Right cardiac atrium (tissue), 5 donors: Measurements from ENCODE around the gene MIF4GD. TPM values are rescaled to one million over a fixed set of nuclear protein-coding genes. Genes with fewer than 3 reads are reported as not detected.

ENCODE experiments used
- ATAC-seq, 2 donors: fragments of 200-7000 bp; cut with Tn5 transposase; one replicate each; pipeline versions ENCODE4 v1.8.0 to v1.9.1; 2020; ENCODE audit warnings: moderate library complexity in 2 of 2, mild to moderate bottlenecking in 1 of 2
- DNase-seq, 3 donors: peaks; one replicate each; pipeline ENCODE4 v3.0.0-alpha.2; 2020
- H3K27ac ChIP-seq: one replicate; pipeline ENCODE4 v1.5.1; 2013; ENCODE audit warnings: mild to moderate bottlenecking, low read length, control low read depth, moderate library complexity
- H3K27me3 ChIP-seq: one replicate; pipeline ENCODE4 v1.6.1; 2013; ENCODE audit not compliant: control insufficient read depth, insufficient read depth
- H3K4me1 ChIP-seq: one replicate; pipeline ENCODE4 v1.6.1; 2013; ENCODE audit warnings: low read length; ENCODE audit not compliant: control insufficient read depth, insufficient read depth
- H3K4me3 ChIP-seq: one replicate; pipeline ENCODE4 v1.5.1; 2013; ENCODE audit warnings: low read length, control low read depth
- H3K9me3 ChIP-seq: one replicate; pipeline ENCODE4 v1.6.1; 2013; ENCODE audit warnings: low read length; ENCODE audit not compliant: control insufficient read depth
- WGBS: extraction: QIAGEN DNeasy Blood & Tissue Kit; methylation state at CpG from one replicate; pipeline ENCODE4 v1.1.7; 2013; 5-methylcytosine and 5-hydroxymethylcytosine counted together
- intact Hi-C, 4 donors: fragments of 100-400 bp; cut with DNase I; formaldehyde crosslinking; loops; one replicate each; pipeline versions ENCODE4 v1.11.0 to v1.14.0; 2022 to 2023
- long read RNA-seq, 4 donors: library from polyadenylated mRNA; unstranded; transcript quantifications; one replicate each; pipeline ENCODE4 v2.0.0, GENCODE V29; 2020 to 2021
- polyA plus RNA-seq: library from polyadenylated mRNA; stranded (reverse); fragments of 200-250 nt; gene quantifications from one replicate; pipeline ENCODE4 v1.2.3, GENCODE V29; 2013
- total RNA-seq, 4 donors: library from RNA; stranded (reverse); fragmentation: NEBNext Ultra II Directional; extraction: Animal tissue kit (Norgen Biotek cat#: 25700); gene quantifications; one replicate each; pipeline ENCODE4 v1.2.1, GENCODE V29; 2021
- donor health status: healthy with polysubstance abuse.
- donor health status: DM: no; HTN: yes; CAD: no.
- donor health status: DM: no; HTN: no; CAD: no.
- donor health status: DM: no; HTN: yes; CAD: no; lungs with severe emphysema.
- donor health status: DM: yes; HTN: yes; CAD: no.

Gene MIF4GD, protein sequence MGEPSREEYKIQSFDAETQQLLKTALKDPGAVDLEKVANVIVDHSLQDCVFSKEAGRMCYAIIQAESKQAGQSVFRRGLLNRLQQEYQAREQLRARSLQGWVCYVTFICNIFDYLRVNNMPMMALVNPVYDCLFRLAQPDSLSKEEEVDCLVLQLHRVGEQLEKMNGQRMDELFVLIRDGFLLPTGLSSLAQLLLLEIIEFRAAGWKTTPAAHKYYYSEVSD
- 10 to 100 TPM; 15.1 to 20.5 (median 17.8) TPM for total RNA-seq
- 14.6 TPM for polyA plus RNA-seq
- long read RNA-seq, donor 1, transcript MIF4GD-202 (6 exons, 1,306 nt), result major isoform, 11 of 28 reads
- long read RNA-seq, donor 1, partial matches to known transcripts, result 5 of 28 reads
- long read RNA-seq, donor 1, other reads (novel, unspliced or antisense), result 6 of 28 reads
- long read RNA-seq, donor 2, transcript MIF4GD-202 (6 exons, 1,306 nt), result major isoform, 13 of 23 reads
- long read RNA-seq, donor 2, partial matches to known transcripts, result 4 of 23 reads
- long read RNA-seq, donor 2, other reads (novel, unspliced or antisense), result 3 of 23 reads
- long read RNA-seq, donor 3, transcript MIF4GD-208 (7 exons, 1,419 nt), result minor isoform, 8 of 39 reads
- long read RNA-seq, donor 3, transcript MIF4GD-202 (6 exons, 1,306 nt), result major isoform, 21 of 39 reads
- long read RNA-seq, donor 3, partial matches to known transcripts, result 4 of 39 reads
- long read RNA-seq, donor 3, other reads (novel, unspliced or antisense), result 3 of 39 reads
- long read RNA-seq, donor 4, transcript MIF4GD-202 (6 exons, 1,306 nt), result major isoform, 15 of 36 reads
- long read RNA-seq, donor 4, partial matches to known transcripts, result 5 of 36 reads
- long read RNA-seq, donor 4, other reads (novel, unspliced or antisense), result 7 of 36 reads

DNA sequence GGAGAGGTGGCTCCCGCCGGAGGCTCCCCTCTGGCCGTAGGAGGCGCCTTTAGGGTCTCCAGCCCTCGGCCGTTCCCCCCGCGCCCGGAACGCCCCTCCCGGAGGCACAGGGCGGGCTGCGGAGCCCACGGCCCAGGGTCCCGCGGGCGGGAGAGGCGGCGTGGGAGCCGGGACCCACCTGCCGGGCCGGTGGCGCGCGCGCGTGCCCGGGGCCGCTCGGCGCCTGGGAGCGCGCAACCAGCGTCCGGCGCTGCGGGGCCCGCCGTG lies at the start of gene MIF4GD:
MIF4GD (minus strand) TSS at position 266 of the 267 bp plus-strand sequence. CDS start 1,036 bp downstream, outside the sequence.
- peak within 1 kb of the TSS; percentile 83 for H3K4me3 ChIP-seq
- ATAC-seq, result no peak
- peak within 1 kb of the TSS; percentile 92 for H3K27ac ChIP-seq
- no peaks in the 10 kb centered on the region for H3K9me3 ChIP-seq
- 1% methylated on average over 39 of the region's 39 CpGs for WGBS
- no peak for DNase-seq
- peaks cover 6% of the 10 kb centered on the region for H3K4me1 ChIP-seq
- H3K27me3 ChIP-seq, result no peaks in the 10 kb centered on the region
- intact Hi-C loops, result no loop called here

DNA sequence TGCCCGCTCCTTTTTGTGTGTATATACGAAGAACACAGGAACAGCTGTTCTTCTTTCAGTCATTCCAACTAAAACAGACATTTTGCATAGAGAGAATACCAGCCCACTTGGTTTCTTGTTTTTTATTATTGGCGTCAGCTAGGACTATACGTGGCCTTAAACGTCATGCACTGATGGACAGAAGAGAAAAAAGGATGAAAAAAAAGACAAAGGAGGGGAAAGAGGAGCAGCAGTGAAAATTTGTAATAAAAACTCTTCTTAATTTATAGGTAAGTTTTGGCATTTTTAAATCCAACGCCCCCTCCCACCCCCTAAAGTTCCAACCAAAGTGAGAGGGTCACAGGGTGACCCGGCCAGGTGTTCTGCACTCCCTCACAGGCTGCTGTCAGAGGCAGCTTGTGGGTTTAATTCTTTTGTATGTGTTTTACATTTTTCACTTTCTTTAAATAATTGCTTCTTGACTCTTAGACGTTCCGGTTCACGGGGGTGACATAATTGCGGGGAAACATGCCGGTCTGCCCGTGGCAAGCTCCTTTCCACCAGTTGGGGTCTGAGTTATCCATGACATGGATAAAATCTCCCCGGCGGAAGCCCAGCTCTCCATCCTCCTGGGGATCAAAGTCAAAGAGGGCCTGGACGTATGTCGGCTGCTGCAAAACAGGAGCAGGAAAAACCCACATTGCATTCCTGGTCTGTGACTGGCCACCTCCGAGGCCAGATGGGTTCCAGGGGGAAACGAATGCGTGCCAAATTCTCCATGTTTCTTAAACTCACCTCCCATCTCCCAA lies 49.1 kb upstream of the MIF4GD start:
- 86% methylated on average over 20 of the region's 20 CpGs for WGBS
- H3K27ac ChIP-seq, result no peak overlapping the region
- peaks cover 2% of the 10 kb centered on the region for H3K4me1 ChIP-seq
- ATAC-seq (no peak), DNase-seq (no peak)
- intact Hi-C loops, result loop anchor here in 1 of 4 donors (5.0 kb wide), 1 partner anchor 87 kb away; the partner anchor contains the start of gene GRB2
- H3K9me3 ChIP-seq, result no peaks in the 10 kb centered on the region
- no peak overlapping the region for H3K4me3 ChIP-seq
- H3K27me3 ChIP-seq, result no peaks in the 10 kb centered on the region

DNA sequence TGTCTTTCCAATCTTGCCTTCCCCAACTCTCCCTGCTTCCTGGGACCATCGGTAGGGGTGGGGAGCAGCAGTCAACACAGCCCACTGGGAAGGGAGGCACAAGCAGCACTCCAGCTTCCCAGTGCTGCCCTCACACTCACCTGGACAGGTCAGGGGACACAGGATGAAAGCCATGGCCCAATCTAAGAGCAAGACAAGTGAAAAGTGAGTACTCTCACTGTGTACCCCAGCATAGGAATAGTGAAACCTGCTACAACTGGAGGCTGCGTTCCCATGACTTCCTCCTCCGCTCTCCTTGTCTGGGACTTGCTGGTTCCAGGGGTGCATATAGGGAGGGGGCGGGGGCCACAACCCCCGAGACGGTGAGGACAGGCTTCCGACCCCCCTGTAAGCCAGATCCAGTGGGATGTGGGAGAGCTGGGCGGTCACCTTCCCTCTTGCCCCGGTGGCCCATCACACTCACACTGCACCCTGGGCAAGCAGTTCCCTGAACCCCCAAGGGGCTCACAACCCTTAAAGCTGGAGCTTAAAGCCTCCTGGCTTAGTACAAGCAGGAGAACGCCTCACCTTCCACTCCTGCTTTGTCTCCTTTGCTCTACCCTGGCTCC lies 47.7 kb upstream of the MIF4GD start:
- ATAC-seq, result no peak
- Histone ChIP-seq H3K27me3 (no peaks in the 10 kb centered on the region), H3K4me1 (peaks cover 2% of the 10 kb centered on the region), H3K27ac (no peak overlapping the region), H3K4me3 (no peak overlapping the region), H3K9me3 (no peaks in the 10 kb centered on the region)
- no peak for DNase-seq
- intact Hi-C loops, result no loop called here
- 81% methylated on average over 10 of the region's 10 CpGs for WGBS

DNA sequence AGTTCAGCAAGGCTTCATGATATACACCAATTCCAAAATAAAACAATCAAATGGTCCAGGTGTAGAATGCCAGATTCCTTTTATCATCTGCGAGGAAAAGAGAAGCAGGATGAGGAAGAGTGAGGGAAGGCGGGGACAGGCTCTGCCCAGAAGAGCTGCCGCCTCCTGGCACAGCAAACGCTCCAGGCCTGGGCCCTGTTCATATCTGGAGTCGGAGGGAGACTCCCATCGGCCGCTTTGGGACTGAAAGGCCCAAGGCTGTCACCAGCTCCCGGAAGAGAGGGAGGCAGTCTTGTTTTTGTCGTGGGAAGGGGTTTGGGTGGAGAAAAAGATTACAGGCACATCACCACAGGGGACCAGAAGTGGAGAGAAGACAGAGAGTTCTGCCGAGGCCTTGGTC lies 47.2 kb upstream of the MIF4GD start:
- no peaks in the 10 kb centered on the region for H3K27me3 ChIP-seq
- peaks cover 2% of the 10 kb centered on the region for H3K4me1 ChIP-seq
- ATAC-seq (peak in 1 of 2 donors; percentile 36), DNase-seq (peak; percentile 50 to 72 (median 63))
- intact Hi-C loops, result no loop called here
- WGBS, result 53% methylated on average over 10 of the region's 10 CpGs
- no peaks in the 10 kb centered on the region for H3K9me3 ChIP-seq
- no peak overlapping the region for H3K4me3 ChIP-seq
- no peak overlapping the region for H3K27ac ChIP-seq

DNA sequence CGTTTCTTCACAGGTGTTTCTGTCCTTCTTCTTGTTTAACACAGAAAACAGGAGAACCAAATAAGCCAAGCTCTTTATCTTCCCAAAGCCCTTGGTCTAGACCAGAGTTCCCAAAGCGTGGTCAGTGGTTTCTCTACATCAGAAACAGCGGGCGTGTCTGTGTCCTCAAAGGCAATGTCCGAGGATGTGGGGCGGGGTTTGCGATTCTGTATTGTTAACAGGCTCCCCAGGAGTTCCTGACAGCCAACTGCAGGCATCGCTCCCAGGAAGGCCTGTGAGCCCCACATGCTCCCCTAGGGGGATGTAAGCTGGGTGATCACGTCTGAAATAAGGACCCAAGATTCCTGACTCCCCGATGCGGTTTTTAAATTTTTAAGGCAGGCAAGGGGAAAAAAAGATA lies 46.6 kb upstream of the MIF4GD start:
- ATAC-seq (no peak), DNase-seq (peak in 2 of 3 donors; percentile 34 to 67)
- 75% methylated on average over 11 of the region's 11 CpGs for WGBS
- Histone ChIP-seq H3K4me1 (no peaks in the 10 kb centered on the region), H3K9me3 (no peaks in the 10 kb centered on the region), H3K27ac (no peak overlapping the region), H3K4me3 (no peak overlapping the region), H3K27me3 (no peaks in the 10 kb centered on the region)
- intact Hi-C loops, result no loop called here

DNA sequence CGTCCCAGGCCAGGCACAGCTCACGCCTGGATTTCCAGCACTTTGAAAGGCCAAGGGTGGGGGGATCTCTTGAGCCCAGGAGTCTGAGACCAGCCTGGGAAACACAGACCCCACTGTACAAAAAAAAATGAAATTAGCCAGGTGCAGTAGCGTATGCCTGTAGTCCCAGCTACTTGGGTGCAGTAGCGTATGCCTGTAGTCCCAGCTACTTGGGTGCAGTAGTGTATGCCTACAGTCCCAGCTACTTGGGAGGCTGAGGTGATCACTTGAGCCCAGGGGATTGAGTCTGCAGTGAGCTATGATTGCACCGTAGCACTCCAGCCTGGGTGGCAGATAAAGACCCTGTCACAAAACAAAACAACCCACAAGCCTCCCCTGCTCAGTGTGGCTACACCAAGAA lies 45.2 kb upstream of the MIF4GD start:
- no peaks in the 10 kb centered on the region for H3K4me1 ChIP-seq
- intact Hi-C loops, result no loop called here
- 85% methylated on average over 5 of the region's 5 CpGs for WGBS
- H3K4me3 ChIP-seq, result no peak overlapping the region
- H3K27me3 ChIP-seq, result no peaks in the 10 kb centered on the region
- ATAC-seq, result no peak
- H3K27ac ChIP-seq, result no peak overlapping the region
- no peaks in the 10 kb centered on the region for H3K9me3 ChIP-seq
- no peak for DNase-seq

DNA sequence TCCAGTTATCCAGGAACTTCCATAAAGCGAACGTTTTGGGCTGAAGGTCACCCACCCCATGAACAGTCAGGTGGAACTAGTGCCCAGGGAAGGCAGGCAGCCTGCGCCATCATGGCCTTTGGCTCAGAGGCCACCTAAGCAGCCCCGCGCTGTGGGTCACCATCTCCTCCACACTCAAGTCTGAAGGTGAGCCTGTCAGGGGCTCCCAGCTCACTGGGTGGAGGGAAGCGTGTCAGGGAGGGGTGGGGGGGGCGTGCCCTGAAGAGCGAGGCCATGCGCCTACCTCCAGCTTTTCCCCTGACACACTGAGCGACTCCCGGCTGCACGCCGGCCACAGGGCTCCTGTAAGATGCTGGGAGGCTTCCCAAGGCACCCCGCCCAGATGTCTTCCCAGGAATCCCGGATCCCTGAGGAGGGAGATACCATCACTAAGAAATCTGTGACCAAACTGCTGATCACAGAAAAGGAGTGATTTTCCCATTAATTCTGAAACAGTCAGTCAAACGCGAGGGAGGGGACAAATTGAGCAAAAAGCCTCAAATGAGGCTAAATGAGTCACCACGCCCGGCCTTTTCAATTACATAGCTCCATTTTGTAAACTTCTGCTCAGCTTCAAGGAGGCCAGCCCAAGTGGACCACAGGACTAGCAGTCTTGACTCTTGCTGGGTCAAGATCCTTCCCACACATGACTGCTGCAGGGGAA lies 44.7 kb upstream of the MIF4GD start:
- no peak for ATAC-seq
- intact Hi-C loops, result no loop called here
- H3K27me3 ChIP-seq, result no peaks in the 10 kb centered on the region
- 81% methylated on average over 19 of the region's 19 CpGs for WGBS
- no peaks in the 10 kb centered on the region for H3K4me1 ChIP-seq
- H3K4me3 ChIP-seq, result no peak overlapping the region
- H3K27ac ChIP-seq, result no peak overlapping the region
- no peak for DNase-seq
- H3K9me3 ChIP-seq, result no peaks in the 10 kb centered on the region

DNA sequence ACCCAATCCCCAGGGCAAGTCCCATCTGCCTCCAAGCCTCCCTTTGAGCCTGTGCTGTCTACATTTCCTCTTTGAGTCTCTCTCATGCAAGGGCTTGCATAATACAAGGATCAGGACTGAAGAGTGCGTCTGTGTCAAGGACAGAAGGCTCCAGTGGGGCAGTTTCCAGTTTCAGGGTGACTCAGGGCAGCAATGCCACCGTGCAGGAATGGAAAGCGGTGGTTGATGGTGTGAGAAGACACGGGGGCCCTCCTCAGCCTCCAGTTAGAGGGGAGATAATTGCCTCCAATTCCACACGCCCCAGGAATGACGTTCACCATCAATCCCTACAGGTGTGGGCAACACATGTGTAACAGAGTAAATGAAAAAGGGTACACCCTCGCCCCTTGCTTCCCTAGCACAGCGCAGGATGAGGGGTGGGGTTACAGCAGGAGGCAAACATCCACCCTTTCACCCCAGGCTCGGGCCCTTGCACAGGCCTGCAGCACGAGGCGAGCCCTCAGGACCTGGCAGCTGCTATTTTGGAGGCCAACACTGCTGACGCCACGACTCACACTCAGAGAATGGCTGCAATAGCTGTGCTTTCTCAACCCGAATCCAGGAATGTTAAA lies 43.0 kb upstream of the MIF4GD start:
- DNase-seq, result peak in 2 of 3 donors; percentile 33 to 69
- Histone ChIP-seq H3K9me3 (no peaks in the 10 kb centered on the region), H3K27me3 (no peaks in the 10 kb centered on the region), H3K4me3 (no peak overlapping the region), H3K27ac (peak overlapping the region; percentile 78), H3K4me1 (peaks cover 2% of the 10 kb centered on the region)
- ATAC-seq, result peak; percentile 34 to 49
- WGBS, result 79% methylated on average over 14 of the region's 14 CpGs
- intact Hi-C loops, result no loop called here

DNA sequence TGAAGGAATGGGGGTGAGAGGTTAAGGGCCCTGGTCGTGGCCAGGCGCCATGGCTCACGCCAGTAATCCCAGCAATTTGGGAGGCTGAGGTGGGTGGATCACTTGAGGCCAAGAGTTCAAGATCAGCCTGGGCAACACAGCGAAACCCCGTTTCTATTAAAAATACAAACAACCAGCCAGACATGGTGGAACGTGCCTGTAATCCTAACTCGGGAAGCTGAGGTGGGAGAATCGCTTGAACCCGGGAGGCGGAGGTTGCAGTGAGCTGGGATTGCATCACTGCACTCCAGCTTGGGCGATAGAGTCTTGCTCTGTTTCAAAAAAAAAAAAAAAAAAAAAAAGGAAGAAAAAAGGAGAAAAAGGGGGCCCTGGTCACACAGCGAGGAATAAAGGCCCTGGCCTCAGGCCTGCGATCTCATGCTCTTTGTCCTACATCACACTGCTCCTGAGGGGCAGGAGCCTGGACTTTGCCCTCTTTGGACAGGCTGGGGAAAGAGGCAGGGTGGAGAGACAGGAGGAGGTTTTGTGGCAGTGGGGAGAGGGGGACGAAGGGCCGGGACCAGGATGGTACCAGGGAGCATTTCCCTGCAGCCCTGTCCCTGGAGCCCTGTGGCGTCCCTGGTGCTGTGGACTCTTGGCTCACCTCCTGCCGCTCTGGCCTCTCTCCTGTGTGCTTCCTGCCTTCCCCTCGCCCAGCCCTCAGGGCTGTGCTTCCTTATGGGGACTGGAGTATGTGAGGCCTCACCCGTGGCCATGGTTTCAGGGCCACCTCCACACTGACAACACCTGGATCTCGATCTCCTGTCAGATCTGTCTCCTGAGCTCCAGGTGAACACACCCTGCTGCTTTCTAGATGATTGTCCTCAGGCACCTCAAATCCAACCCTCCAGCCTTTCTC lies 38.0 kb upstream of the MIF4GD start:
- peak; percentile 38 to 66 (median 60) for DNase-seq

More for the DNA sequence above, 38.0 kb upstream of the MIF4GD start:
- WGBS, result 70% methylated on average over 20 of the region's 20 CpGs
- Histone ChIP-seq H3K27me3 (no peaks in the 10 kb centered on the region), H3K4me1 (peaks cover 2% of the 10 kb centered on the region), H3K4me3 (no peak overlapping the region), H3K9me3 (no peaks in the 10 kb centered on the region), H3K27ac (peak overlapping the region; percentile 24)
- peak; percentile 66 to 70 for ATAC-seq
- intact Hi-C loops, result no loop called here
